MM.1S (cell line): Measurements from ENCODE around the gene TOM1L1.

Experiments
- DNase-seq: peaks from one replicate; pipeline ENCODE4 v3.0.0-alpha.2; 2015
- H2AFZ ChIP-seq: fragments of 300-600 bp; sonication (generic); 2 replicates; pipeline ENCODE4 v1.6.0; 2016; ENCODE audit warnings: antibody characterized with exemption, low read length
- H3F3A ChIP-seq: fragments of 300-600 bp; sonication (generic); 2 replicates; pipeline ENCODE4 v1.6.1; 2016; ENCODE audit warnings: mild to moderate bottlenecking, antibody characterized with exemption, low read length, moderate library complexity, mixed read lengths; ENCODE audit not compliant: insufficient read depth
- H3K27ac ChIP-seq: fragments of 300-600 bp; sonication (generic); 2 replicates; pipeline ENCODE4 v1.5.1; 2016; ENCODE audit warnings: mild to moderate bottlenecking, low read length
- H3K27me3 ChIP-seq: fragments of 300-600 bp; sonication (generic); replicated peaks from 2 replicates; pipeline ENCODE4 v1.6.0; 2016; ENCODE audit warnings: low read length; ENCODE audit not compliant: insufficient read depth
- H3K36me3 ChIP-seq: fragments of 300-600 bp; sonication (generic); replicated peaks from 2 replicates; pipeline ENCODE4 v1.6.1; 2016; ENCODE audit warnings: mild to moderate bottlenecking, low read length, mixed read lengths; ENCODE audit not compliant: insufficient read depth
- H3K4me1 ChIP-seq: fragments of 300-600 bp; sonication (generic); 2 replicates; pipeline ENCODE4 v1.6.1; 2016; ENCODE audit warnings: low read length, mixed read lengths
- H3K4me2 ChIP-seq: fragments of 300-600 bp; sonication (generic); 2 replicates; pipeline ENCODE4 v1.6.0; 2016; ENCODE audit warnings: low read depth, low read length
- H3K4me3 ChIP-seq: fragments of 300-600 bp; sonication (generic); 2 replicates; pipeline ENCODE4 v1.5.1; 2016; ENCODE audit warnings: low read length, mixed read lengths
- H3K79me2 ChIP-seq: fragments of 300-600 bp; sonication (generic); 2 replicates; pipeline ENCODE4 v1.6.1; 2016; ENCODE audit warnings: mixed run types, low read length, mixed read lengths
- H3K9ac ChIP-seq: fragments of 300-600 bp; sonication (generic); 2 replicates; pipeline ENCODE4 v1.6.1; 2016; ENCODE audit warnings: low read length, mixed read lengths
- H3K9me2 ChIP-seq: fragments of 300-600 bp; sonication (generic); replicated peaks from 2 replicates; pipeline ENCODE4 v1.6.1; 2016; ENCODE audit warnings: mild to moderate bottlenecking, low read length, mixed read lengths; ENCODE audit not compliant: insufficient read depth
- H3K9me3 ChIP-seq: fragments of 300-600 bp; sonication (generic); replicated peaks from 2 replicates; pipeline ENCODE4 v1.6.1; 2016; ENCODE audit warnings: mild to moderate bottlenecking, low read length, mixed read lengths; ENCODE audit not compliant: insufficient read depth
- H4K20me1 ChIP-seq: fragments of 300-600 bp; sonication (generic); 2 replicates; pipeline ENCODE4 v1.6.1; 2016; ENCODE audit warnings: mild to moderate bottlenecking, low read length, moderate library complexity, mixed read lengths; ENCODE audit not compliant: insufficient read depth
- EZH2 ChIP-seq: fragments of 300-600 bp; sonication (generic); optimal IDR thresholded peaks from 2 replicates; pipeline ENCODE3; 2017; ENCODE audit warnings: low read depth, mild to moderate bottlenecking, antibody characterized with exemption, low read length, mixed read lengths
- EZH2phosphoT487 ChIP-seq: fragments of 300-600 bp; sonication (generic); IDR thresholded peaks from 2 replicates; pipeline ENCODE4 v1.6.1; 2018; ENCODE audit warnings: antibody characterized with exemption, low read length
- TF ChIP-seq, protein P1 (sequence below): fragments of 300-600 bp; sonication (generic); IDR thresholded peaks from 2 replicates; pipeline ENCODE4 v1.5.1; 2016; ENCODE audit warnings: antibody characterized with exemption, low read length, mixed read lengths

The TOM1L1 gene

GRCh38 chr17:54882950-54883349 is 17.7 kb upstream of the TOM1L1 start:
- Histone ChIP-seq H3K4me3 (no peak overlapping the region), H3K79me2 (no peaks in the 10 kb centered on the region), H3K27ac (no peak overlapping the region), H2AFZ (no peak overlapping the region), H3K27me3 (no peaks in the 10 kb centered on the region), H3K9me3 (no peaks in the 10 kb centered on the region), H3K9ac (no peak overlapping the region), H3K36me3 (no peaks in the 10 kb centered on the region), H3K4me2 (no peak overlapping the region), H4K20me1 (no peaks in the 10 kb centered on the region), H3K9me2 (no peaks in the 10 kb centered on the region), H3F3A (no peaks in the 10 kb centered on the region), H3K4me1 (no peaks in the 10 kb centered on the region)
- no peak for DNase-seq
- TF ChIP-seq EZH2 (no peak), EZH2phosphoT487 (no peak)
- TF ChIP-seq, protein P1, sequence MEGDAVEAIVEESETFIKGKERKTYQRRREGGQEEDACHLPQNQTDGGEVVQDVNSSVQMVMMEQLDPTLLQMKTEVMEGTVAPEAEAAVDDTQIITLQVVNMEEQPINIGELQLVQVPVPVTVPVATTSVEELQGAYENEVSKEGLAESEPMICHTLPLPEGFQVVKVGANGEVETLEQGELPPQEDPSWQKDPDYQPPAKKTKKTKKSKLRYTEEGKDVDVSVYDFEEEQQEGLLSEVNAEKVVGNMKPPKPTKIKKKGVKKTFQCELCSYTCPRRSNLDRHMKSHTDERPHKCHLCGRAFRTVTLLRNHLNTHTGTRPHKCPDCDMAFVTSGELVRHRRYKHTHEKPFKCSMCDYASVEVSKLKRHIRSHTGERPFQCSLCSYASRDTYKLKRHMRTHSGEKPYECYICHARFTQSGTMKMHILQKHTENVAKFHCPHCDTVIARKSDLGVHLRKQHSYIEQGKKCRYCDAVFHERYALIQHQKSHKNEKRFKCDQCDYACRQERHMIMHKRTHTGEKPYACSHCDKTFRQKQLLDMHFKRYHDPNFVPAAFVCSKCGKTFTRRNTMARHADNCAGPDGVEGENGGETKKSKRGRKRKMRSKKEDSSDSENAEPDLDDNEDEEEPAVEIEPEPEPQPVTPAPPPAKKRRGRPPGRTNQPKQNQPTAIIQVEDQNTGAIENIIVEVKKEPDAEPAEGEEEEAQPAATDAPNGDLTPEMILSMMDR: no peak

DNA sequence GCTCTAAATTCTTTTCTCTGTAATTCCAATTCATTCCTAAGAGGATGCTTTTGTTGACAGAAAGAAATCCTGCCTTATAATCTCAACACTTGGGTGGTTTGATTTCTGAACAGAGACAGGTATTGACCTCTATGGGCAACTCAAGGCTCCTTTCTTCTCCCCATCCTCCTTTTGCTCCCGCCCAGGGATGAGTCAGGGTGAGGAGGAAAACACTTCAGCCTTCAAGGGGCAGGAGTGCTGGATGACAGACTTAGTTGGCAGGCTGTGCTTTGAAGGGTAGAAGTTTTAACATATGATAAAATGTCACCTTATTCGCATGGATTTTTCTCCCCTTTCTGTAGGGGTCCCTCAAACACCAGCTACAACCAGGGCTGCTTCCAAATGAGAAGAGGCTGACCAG is 16.7 kb upstream of the TOM1L1 start:
- Histone ChIP-seq H3K4me3 (no peak overlapping the region), H3K9me2 (no peaks in the 10 kb centered on the region), H3K4me2 (no peak overlapping the region), H3K79me2 (no peaks in the 10 kb centered on the region), H3F3A (no peaks in the 10 kb centered on the region), H3K27ac (no peak overlapping the region), H4K20me1 (no peaks in the 10 kb centered on the region), H3K27me3 (no peaks in the 10 kb centered on the region), H3K36me3 (no peaks in the 10 kb centered on the region), H3K9ac (no peak overlapping the region), H2AFZ (no peak overlapping the region), H3K9me3 (no peaks in the 10 kb centered on the region), H3K4me1 (no peaks in the 10 kb centered on the region)
- no peak for TF ChIP-seq EZH2phosphoT487
- TF ChIP-seq EZH2: no peak
- TF ChIP-seq, protein P1: no peak
- no peak for DNase-seq

DNA sequence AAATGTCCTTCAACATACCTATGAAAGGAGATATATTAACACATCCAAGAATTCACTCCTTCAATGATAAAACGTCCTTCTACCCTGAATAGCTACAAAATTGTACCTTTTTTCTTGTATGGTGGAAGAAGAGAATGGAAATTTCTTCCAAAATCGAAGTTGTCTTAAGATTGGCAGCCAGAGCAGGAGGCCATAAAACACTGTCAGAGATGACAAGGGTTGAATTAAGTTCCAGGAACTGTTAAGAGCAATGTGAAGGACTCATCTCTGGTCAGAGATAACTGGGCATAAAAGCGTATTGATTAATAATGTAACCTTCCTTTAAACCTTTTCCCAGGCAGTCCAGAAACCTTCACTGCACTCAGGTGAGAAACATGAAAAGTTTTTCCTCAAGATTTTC is 12.9 kb upstream of the TOM1L1 start:
- no peaks in the 10 kb centered on the region for H3K4me1 ChIP-seq
- H3K9ac ChIP-seq: no peak overlapping the region
- no peaks in the 10 kb centered on the region for H3K79me2 ChIP-seq
- no peak overlapping the region for H3K4me2 ChIP-seq
- H3K36me3 ChIP-seq: no peaks in the 10 kb centered on the region
- no peak overlapping the region for H3K27ac ChIP-seq
- no peak overlapping the region for H3K4me3 ChIP-seq
- H3K9me3 ChIP-seq: no peaks in the 10 kb centered on the region
- H3K27me3 ChIP-seq: no peaks in the 10 kb centered on the region
- H3F3A ChIP-seq: no peaks in the 10 kb centered on the region
- no peak for TF ChIP-seq EZH2phosphoT487
- TF ChIP-seq EZH2: no peak
- TF ChIP-seq, protein P1: no peak
- no peaks in the 10 kb centered on the region for H3K9me2 ChIP-seq
- no peak for DNase-seq
- H2AFZ ChIP-seq: no peak overlapping the region
- no peaks in the 10 kb centered on the region for H4K20me1 ChIP-seq

GRCh38 chr17:54888254-54888653 is 12.4 kb upstream of the TOM1L1 start:
- Histone ChIP-seq H3K36me3 (no peaks in the 10 kb centered on the region), H3F3A (no peaks in the 10 kb centered on the region), H2AFZ (no peak overlapping the region), H4K20me1 (no peaks in the 10 kb centered on the region), H3K4me3 (no peak overlapping the region), H3K9me2 (no peaks in the 10 kb centered on the region), H3K4me2 (no peak overlapping the region), H3K9me3 (no peaks in the 10 kb centered on the region), H3K79me2 (no peaks in the 10 kb centered on the region), H3K27ac (no peak overlapping the region), H3K4me1 (no peaks in the 10 kb centered on the region), H3K27me3 (no peaks in the 10 kb centered on the region), H3K9ac (no peak overlapping the region)
- no peak for DNase-seq
- TF ChIP-seq, protein P1: no peak
- no peak for TF ChIP-seq EZH2phosphoT487
- TF ChIP-seq EZH2: no peak
